ENCODE results near the gene LRRC56. TPM values are rescaled to one million over a fixed set of nuclear protein-coding genes. Genes with fewer than 3 reads are reported as not detected.
A peak's percentile ranks its signal among the peaks of the same experiment; 100 is the strongest.
"Not testable (repeated sequence)": the region's sequence is repeated elsewhere in the genome, so short reads cannot be mapped to it uniquely, and the experiment has no call there.

LRRC56 gene
- total RNA-seq, 6 experiments from 2014 or later, result 0.23 to 0.83 (median 0.55) TPM

- Mint-ChIP-seq H3K4me3 (no peak overlapping the region), H3K4me1 (ENCODE audit: low read depth) (peaks cover 8% of the 10 kb centered on the region; the same call in 1 of the 2 replicates)
Measured at GRCh38 chr11:514606-515005, 22.7 kb upstream of the LRRC56 start.

GRCh38 chr11:515131-515530 lies 22.2 kb upstream of the LRRC56 start:
- no peak overlapping the region for H3K27ac Mint-ChIP-seq
- TF ChIP-seq CTCF (IDR thresholded peaks at IDR 0.05), result no peak
- peaks cover 38% of the 10 kb centered on the region for H3K36me3 Mint-ChIP-seq (ENCODE audit: low read depth)
- H3K9me3 Mint-ChIP-seq, result peaks cover 18% of the 10 kb centered on the region
- peaks cover 8% of the 10 kb centered on the region; the same call in 1 of the 2 replicates for H3K4me1 Mint-ChIP-seq (ENCODE audit: low read depth)
- no peak overlapping the region for H3K4me3 Mint-ChIP-seq
- H3K27me3 Mint-ChIP-seq (ENCODE audit: insufficient read depth), result no peaks in the 10 kb centered on the region; the same call in 1 of the 2 replicates
- no peak for DNase-seq

More at GRCh38 chr11:514606-515005, 22.7 kb upstream of the LRRC56 start:
- peaks cover 43% of the 10 kb centered on the region for H3K36me3 Mint-ChIP-seq (ENCODE audit: low read depth)
- H3K27me3 Mint-ChIP-seq (ENCODE audit: insufficient read depth), result no peaks in the 10 kb centered on the region; the same call in none of the 2 replicates
- no peak for DNase-seq
- H3K27ac Mint-ChIP-seq, result no peak overlapping the region
- H3K9me3 Mint-ChIP-seq, result peaks cover 18% of the 10 kb centered on the region
- TF ChIP-seq CTCF (IDR thresholded peaks at IDR 0.05), result no peak

GRCh38 chr11:516400-516799 lies 20.9 kb upstream of the LRRC56 start:
- Mint-ChIP-seq H3K4me3 (no peak overlapping the region), H3K4me1 (ENCODE audit: low read depth) (peaks cover 8% of the 10 kb centered on the region; the same call in 1 of the 2 replicates), H3K27me3 (ENCODE audit: insufficient read depth) (no peaks in the 10 kb centered on the region; the same call in 1 of the 2 replicates), H3K9me3 (peaks cover 18% of the 10 kb centered on the region), H3K36me3 (ENCODE audit: low read depth) (peaks cover 45% of the 10 kb centered on the region), H3K27ac (peak overlapping the region; percentile 19; the same call in 1 of the 2 replicates)
- no peak for TF ChIP-seq CTCF (IDR thresholded peaks at IDR 0.05)
- no peak for DNase-seq

DNA sequence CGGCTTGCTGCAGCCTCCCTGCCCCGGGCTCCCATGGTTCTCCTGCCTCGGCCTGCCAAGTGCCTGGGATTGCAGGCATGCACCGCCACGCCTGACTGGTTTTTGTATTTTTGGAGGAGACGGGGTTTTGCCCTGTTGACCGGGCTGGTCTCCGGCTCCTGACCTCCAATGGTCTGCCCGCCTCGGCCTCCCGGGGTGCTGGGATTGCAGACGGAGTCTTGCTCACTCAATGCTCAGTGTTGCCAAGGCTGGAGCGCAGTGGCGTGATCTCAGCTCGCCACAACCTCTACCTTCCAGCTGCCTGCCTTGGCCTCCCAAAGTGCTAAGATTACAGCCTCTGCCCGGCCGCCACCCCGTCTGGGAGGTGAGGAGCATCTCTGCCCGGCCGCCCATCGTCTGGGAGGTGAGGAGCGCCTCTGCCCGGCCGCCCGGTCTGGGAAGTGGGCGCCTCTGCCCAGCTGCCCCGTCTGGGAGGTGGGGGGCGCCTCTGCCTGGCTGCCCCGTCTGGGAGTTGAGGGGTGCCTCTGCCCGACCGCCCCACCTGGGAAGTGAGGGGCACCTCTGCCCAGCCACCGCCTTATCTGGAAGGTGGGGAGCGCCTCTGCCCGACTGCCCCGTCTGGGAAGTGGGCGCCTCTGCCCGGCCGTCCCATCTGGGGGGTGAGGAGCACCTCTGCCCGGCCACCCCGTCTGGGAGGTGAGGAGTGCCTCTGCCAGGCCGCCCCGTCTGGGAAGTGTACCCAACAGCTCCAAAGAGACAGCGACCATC lies 20.2 kb upstream of the LRRC56 start:
- Mint-ChIP-seq H3K27ac (peak overlapping the region; percentile 91), H3K36me3 (ENCODE audit: low read depth) (peaks cover 42% of the 10 kb centered on the region), H3K9me3 (peaks cover 18% of the 10 kb centered on the region)
- not testable (repeated sequence) for H3K27me3 Mint-ChIP-seq (ENCODE audit: insufficient read depth); DNase-seq; H3K4me1 Mint-ChIP-seq (ENCODE audit: low read depth); H3K4me3 Mint-ChIP-seq

DNA sequence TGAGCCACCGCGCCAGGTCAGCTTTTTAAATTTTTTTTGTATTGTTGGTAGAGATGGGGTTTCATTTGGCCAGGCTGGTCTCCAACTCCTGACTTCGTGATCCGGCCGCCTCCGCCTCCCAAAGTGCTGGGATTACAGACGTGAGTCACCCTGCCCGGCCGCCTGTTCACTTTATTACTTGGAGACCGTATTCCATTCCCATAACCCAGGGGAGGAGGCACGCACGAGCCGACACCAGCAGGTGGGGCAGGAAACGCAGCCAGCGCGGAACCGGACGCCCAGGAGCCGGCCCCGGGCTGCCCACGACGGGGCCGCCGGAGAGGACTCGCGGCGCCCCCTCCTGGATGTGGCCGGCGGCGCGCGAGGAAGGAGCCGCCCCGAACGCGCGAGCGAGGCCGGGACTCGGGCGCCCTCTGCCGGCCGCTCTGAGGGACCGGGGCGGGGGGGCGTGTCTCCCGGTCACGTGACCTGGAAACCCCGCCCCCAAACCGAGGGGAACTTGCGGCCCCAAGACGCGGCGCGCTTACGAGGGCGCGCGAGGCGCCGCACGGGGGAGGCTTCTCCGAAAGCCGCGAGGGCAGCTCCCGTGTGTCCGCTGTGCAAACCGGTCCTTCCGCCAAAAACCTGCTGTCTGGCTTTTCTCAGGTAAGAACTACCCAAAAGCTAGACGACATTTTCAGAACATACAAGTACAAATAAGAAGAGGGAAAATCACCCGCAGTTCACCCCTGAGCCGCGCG lies 18.7 kb upstream of the LRRC56 start:
- peak; percentile 97 for DNase-seq
- Mint-ChIP-seq H3K36me3 (ENCODE audit: low read depth) (peaks cover 37% of the 10 kb centered on the region), H3K4me3 (peak overlapping the region; percentile 53), H3K9me3 (peaks cover 18% of the 10 kb centered on the region), H3K27me3 (ENCODE audit: insufficient read depth) (no peaks in the 10 kb centered on the region; the same call in 1 of the 2 replicates), H3K4me1 (ENCODE audit: low read depth) (peaks cover 8% of the 10 kb centered on the region; the same call in 1 of the 2 replicates), H3K27ac (peak overlapping the region; percentile 91)
- TF ChIP-seq CTCF (IDR thresholded peaks at IDR 0.05), result peak; percentile 100

Data from HFFc6 (cell line).